ENCODE data around the gene SYS1.

Gene SYS1

GRCh38 chr20:45353746-45354145 is 9.2 kb upstream of the SYS1 start:
- DNase-seq, result no peak

GRCh38 chr20:45354423-45355208 is 8.3 kb upstream of the SYS1 start:
- DNase-seq, result no peak

DNA sequence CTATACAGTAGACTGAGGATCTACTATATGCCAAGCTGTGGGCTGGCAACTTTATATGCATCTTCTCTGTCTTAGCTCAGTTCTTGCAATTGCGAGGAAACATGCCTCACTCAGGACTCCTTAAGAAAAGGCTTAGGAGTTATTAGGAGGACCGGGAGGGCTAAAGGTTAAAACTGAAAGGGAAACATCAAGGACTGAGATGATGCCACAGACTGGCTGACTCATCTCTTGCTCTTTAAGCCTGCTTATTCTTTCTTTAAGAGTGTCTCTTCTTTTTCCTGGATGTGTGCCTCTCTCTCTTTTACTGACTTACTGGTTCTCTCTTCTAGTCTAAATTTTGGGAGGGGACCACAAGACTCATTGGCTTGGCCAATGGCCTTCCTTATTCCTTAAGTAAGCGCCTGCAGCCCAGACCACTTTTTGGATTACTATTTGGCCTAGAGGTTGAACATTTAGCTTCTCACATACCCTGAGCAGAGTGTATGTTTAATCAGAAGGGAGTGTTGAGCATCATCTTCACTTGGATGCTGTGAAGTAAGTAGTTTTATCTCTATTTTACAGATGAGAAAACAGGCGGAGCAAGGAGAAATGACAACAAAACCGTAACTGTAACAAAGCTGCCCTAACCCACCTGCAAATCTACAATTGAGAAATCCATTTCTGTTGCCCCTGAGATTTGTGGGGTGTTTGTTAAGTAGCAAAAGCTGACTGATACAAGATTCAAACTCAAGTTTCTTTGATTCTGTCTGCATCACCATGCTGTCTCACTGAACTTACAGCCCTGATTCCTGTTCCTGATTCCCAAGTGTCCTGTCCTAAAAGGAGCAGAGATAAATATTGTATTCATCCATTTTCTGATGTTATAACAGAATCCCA is 7.5 kb upstream of the SYS1 start:
- DNase-seq, result no peak

GRCh38 chr20:45358282-45359068 is 4.5 kb upstream of the SYS1 start:
- DNase-seq, result no peak

DNA sequence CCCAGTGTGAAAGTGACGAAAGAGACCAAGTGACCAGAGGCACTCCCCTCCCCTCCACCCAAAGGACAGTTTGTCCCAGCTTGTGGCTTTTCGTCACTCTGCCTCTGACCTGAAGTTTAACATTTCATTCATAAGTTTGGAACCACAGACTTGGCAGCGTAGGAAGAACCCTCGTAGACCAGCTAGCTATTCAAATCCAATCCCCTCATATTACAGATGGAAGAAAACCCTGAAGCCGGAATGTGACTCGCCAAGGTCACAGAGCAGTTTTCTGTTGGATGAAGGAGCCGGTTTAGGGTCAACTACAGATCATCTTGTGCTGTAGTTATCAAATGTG is 3.9 kb upstream of the SYS1 start:
- DNase-seq, result no peak

DNA sequence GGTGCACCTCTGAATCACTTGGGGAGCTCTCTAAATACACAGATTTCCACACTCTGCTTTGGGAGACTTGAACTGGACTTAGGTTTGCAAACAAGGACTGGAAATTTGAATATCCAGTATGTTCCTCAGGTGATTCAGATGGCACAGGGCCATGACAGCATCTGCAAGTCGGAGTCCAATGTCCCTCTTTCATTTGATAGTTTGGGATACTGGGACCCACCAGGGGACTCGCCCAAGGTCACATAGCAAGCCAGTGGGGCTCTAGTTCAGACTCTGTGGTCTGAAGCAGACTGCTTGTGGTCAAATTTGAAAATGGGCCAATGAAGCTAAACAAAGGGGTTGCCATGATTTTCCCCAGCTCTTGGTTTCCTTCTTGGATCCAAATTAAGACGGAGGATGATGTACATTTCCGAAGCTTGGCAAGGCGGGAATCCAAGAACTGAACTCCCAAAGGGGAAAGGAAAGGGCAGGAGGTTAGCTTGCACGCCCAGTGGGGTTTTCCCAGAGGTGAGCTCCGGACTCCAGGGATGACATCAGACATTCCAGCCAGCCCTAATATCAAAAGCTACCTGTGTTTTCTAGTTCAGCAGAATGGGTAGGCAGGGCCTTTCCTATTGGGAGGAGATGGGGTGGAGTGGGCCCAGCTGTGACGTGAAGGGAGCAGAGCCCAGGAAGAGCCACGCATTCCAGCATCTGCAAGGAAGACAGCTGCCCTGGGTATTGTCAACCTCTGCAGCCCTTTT is 3.4 kb upstream of the SYS1 start:
- DNase-seq, result no peak

DNA sequence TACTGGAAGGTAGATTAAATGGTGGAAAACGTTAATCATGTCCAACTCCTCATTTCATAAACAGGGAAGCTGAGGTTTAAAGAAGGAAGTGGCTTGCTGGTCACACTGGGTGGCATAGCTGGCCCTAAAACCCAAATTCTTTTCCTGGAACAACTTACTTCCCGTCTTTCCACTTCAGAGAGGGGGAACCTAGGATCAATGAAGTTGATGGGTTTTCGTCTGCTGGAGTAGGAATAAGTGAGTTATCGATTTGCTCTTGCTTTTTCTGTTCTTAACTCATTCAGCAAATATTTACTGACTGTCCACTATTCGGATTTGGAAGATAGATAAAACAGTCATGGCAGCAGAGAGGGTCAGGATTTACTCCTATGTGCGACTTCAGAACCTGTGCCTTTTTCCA is 1.2 kb upstream of the SYS1 start:
- no peak for DNase-seq

DNA sequence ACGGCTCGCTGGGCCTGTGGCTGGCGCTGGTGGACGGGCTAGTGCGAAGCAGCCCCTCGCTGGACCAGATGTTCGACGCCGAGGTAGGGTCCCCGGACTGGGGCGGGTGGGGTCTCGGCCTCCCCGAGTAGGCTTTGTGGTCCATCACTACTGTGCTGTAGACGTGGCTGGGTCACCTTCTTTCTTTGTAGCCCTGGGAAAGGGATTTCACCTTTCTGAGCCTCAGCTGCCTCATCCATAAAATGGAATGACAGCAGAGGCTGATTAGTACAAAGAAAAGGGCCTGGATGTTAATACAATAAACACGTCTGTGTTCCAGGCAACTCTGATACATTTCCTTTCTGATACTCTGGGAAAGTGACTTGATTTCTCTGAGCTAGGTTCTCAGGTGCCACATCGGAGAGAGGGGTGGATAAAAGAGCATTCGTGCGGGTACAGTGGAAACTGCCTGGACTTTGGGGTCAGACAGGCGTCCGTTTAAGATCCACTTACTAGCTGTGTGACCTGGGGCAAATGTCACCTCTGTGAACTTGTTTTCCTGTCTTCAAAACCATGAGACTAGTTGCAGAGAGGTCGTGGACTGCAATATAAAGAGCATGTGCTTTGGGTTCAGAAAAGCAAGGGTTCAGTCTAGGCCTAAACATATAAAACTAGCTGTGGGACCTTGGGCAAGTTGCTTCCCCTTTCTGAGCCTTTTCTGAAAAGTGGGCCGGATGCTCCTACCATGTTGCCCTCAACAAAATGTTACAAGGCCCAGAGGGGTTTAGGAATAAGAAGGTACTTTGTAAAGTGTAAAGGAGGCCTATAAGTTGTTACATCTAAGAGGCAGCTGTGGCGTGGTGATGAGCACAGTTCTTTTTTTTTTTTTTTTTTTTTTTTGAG is 896 bp downstream of the SYS1 start:
- no peak for DNase-seq

GRCh38 chr20:45365444-45365970 is 2.6 kb downstream of the SYS1 start:
- no peak for DNase-seq

GRCh38 chr20:45366192-45366591 is 3.2 kb downstream of the SYS1 start:
- DNase-seq, result no peak

DNA sequence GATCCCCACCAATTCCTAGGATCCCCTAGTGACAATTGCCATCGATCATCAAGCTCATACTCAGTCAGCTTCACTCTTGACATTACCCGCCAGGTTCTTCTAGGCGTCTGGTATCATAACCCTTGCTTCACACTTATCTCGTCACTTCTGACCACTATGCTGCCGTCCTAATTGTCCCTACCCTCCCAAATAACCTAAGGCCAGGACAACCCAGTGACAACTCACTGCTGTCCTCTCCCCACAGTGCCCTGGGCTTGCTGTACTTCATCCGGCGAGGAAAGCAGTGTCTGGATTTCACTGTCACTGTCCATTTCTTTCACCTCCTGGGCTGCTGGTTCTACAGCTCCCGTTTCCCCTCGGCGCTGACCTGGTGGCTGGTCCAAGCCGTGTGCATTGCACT is 3.7 kb downstream of the SYS1 start:
- no peak for DNase-seq

DNA sequence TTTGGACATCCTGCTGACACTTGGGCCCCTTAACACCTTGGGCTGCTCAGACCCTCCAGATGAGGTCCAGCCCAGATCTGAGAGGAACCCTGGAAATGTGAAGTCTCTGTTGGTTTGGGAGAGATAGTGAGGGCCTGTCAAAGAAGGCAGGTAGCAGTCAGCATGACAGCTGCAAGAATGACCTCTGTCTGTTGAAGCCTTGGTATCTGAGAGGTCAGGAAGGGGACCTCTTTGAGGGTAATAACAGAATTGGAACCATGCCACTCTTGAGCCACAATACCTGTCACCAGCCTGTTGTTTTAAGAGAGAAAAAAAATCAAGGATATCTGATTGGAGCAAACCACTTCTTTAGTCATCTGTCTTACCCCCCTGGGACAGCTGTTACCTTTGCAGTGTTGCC is 4.2 kb downstream of the SYS1 start:
- no peak for DNase-seq

- no peak for DNase-seq
Measured at GRCh38 chr20:45368221-45368980, 5.4 kb downstream of the SYS1 start.

DNA sequence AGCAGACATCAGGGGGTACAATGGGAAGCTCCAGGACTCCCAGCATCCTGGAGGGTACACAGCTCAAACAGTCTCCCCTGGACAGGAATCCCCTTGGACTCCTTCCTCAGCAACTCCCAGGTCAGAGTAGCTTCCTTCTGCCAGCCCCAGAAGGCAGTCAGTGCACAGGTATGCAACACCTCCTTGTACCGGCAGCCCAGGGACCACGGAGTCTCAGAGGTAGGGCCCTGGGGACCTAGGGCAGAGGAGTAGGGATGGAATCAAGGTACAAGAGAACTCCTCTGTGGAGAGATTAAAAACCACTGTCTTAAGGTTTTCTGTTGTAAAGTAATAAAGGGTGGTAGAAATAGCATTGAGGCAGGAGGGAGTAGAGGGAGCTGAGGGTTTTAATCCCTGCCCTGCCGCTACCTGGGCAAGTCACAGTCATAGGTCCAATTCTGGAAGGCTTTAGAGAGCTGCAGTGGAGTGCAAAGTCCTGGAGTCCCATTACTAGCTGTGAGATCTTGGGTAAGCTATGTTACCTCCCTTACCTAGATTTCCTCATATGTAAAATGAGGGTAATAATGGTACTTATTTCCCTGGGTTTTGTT is 7.7 kb downstream of the SYS1 start:
- no peak for DNase-seq

DNA sequence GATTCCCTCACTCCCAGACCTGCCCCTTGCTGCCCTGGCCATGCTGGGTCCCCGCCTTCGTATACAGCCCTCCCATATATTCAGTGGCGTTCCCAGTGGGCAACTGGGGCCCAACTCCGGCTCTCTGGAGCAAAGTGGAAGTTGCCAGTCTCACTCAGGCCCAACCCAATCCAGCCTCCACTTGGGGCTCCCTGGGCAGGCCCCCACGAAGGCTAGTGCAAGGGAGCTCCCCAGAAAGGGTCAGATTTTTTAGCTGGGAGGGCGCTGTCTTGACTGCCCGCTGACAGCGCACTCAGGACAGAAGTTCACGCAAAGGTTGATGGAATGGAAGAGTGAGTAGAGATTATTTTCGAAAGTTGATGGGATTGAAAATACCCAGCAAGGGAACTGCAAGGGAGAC is 9.3 kb downstream of the SYS1 start:
- DNase-seq, result no peak

GRCh38 chr20:45372646-45373352 is 9.8 kb downstream of the SYS1 start:
- no peak for DNase-seq

GRCh38 chr20:45373353-45374100 is 10.6 kb downstream of the SYS1 start:
- peak; percentile 73 for DNase-seq

DNA sequence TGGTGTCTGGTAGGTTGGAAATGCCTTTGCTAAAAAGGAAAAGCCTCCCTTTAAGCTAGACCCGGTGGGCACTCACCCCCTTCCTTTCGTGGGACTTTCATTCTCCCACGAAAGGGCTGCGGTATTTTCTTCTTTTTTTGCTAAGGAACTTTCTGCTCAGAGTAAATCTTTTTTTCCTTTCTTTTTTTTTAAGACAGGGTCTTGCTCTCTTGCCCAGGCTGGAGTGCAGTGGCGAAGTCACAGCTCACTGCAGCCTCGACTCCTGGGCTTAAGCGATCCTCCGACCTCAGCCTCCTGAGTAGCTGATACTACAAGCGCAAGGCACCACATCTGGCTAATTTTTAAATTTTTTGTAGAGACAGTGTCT is 11.1 kb downstream of the SYS1 start:
- DNase-seq, result no peak
